Left lung (tissue), 10 donors: Measurements from ENCODE around the gene CHCHD10. TPM values are rescaled to one million over a fixed set of nuclear protein-coding genes. Genes with fewer than 3 reads are reported as not detected.
"Not testable (repeated sequence)": the region's sequence is repeated elsewhere in the genome, so short reads cannot be mapped to it uniquely, and the experiment has no call there.

Source experiments
- ATAC-seq: fragments of 200-7000 bp; cut with Tn5 transposase; one replicate; pipeline ENCODE4 v1.9.1; 2020; ENCODE audit warnings: moderate library complexity
- DNase-seq, 4 donors: peaks; one replicate each; pipeline ENCODE4 v3.0.0-alpha.2; 2013 to 2020
- H3K27ac ChIP-seq, 2 donors: fragments of 200-600 bp; sonication (generic) in 1 of 2; one replicate each; pipeline versions ENCODE4 v1.5.0 to v1.8.0; 2020 to 2021
- H3K27me3 ChIP-seq, 2 donors: fragments of 200-600 bp; sonication (generic) in 1 of 2; one replicate each; pipeline versions ENCODE4 v1.5.0 to v1.8.0; 2020 to 2021
- H3K36me3 ChIP-seq, 2 donors: fragments of 200-600 bp; sonication (generic) in 1 of 2; one replicate each; pipeline versions ENCODE4 v1.5.0 to v1.8.0; 2020 to 2021
- H3K4me1 ChIP-seq, 2 donors: fragments of 200-600 bp; one replicate each; pipeline ENCODE4 v1.8.0; 2021
- H3K4me3 ChIP-seq, 2 donors: fragments of 200-600 bp; sonication (generic) in 1 of 2; one replicate each; pipeline versions ENCODE4 v1.5.0 to v1.8.0; 2020 to 2021; ENCODE audit warnings: mild to moderate bottlenecking in 1 of 2
- H3K9me3 ChIP-seq, 2 donors: fragments of 200-600 bp; sonication (generic) in 1 of 2; one replicate each; pipeline versions ENCODE4 v1.5.0 to v1.8.0; 2020 to 2021
- intact Hi-C, 2 donors: fragments of 100-400 bp; cut with DNase I; formaldehyde crosslinking; loops; one replicate each; pipeline versions ENCODE4 v1.11.2 to v1.14.2; 2022
- polyA plus RNA-seq, 6 donors: library from polyadenylated mRNA; unstranded; fragments of 120-200 nt; gene quantifications; one replicate each; pipeline ENCODE4 v1.2.1, GENCODE V29; 2013; ENCODE audit not compliant: insufficient read length in 6 of 6
- total RNA-seq, 2 donors: library from RNA; stranded (reverse); fragmentation: NEBNext Ultra II Directional; extraction: Animal tissue kit (Norgen Biotek cat#: 25700); gene quantifications; one replicate each; pipeline ENCODE4 v1.2.1, GENCODE V29; 2021
- TF ChIP-seq, protein P1 (sequence below), 2 donors: fragments of 200-600 bp; sonication (generic) in 1 of 2; IDR thresholded peaks; one replicate each; pipeline versions ENCODE4 v1.5.0 to v1.8.0; 2021; ENCODE audit warnings: antibody characterized with exemption in 2 of 2
- donor health status: DM: no; HTN: yes; CAD: no.
- donor health status: DM: no; HTN: no; CAD: no.

The CHCHD10 gene
- total and polyA plus RNA-seq, 8 donors, result 19.0 to 128 (median 30.8) TPM

DNA sequence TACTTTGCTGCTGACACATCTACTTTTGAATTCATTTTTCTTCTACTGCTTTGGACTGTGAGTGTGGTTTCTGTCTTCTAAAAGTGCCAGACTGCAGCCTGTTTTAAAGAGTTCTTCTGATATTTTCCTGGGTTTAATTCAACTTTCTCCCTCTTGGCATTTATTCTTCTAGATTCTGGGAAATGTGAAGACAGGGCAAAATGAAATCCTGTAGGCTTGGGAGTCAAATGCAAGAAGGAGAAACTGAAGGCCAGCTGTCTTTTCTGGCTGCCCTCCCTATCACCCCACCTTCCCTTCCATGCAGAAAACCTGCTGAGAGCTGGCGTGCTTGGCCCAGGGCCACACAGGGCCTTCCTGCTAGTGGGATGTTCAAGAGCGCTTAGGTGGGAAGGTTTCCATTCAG lies 24.5 kb downstream of the CHCHD10 start:
- intact Hi-C loops, result no loop called here
- Histone ChIP-seq H3K36me3 (peaks cover 0 to 41% of the 10 kb centered on the region in 2 donors), H3K4me3 (no peak overlapping the region), H3K27ac (no peak overlapping the region), H3K9me3 (no peaks in the 10 kb centered on the region), H3K4me1 (no peaks in the 10 kb centered on the region), H3K27me3 (no peaks in the 10 kb centered on the region)
- TF ChIP-seq, protein P1, sequence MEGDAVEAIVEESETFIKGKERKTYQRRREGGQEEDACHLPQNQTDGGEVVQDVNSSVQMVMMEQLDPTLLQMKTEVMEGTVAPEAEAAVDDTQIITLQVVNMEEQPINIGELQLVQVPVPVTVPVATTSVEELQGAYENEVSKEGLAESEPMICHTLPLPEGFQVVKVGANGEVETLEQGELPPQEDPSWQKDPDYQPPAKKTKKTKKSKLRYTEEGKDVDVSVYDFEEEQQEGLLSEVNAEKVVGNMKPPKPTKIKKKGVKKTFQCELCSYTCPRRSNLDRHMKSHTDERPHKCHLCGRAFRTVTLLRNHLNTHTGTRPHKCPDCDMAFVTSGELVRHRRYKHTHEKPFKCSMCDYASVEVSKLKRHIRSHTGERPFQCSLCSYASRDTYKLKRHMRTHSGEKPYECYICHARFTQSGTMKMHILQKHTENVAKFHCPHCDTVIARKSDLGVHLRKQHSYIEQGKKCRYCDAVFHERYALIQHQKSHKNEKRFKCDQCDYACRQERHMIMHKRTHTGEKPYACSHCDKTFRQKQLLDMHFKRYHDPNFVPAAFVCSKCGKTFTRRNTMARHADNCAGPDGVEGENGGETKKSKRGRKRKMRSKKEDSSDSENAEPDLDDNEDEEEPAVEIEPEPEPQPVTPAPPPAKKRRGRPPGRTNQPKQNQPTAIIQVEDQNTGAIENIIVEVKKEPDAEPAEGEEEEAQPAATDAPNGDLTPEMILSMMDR (IDR thresholded peaks at IDR 0.05), result no peak
- ATAC-seq, result no peak
- no peak for DNase-seq

DNA sequence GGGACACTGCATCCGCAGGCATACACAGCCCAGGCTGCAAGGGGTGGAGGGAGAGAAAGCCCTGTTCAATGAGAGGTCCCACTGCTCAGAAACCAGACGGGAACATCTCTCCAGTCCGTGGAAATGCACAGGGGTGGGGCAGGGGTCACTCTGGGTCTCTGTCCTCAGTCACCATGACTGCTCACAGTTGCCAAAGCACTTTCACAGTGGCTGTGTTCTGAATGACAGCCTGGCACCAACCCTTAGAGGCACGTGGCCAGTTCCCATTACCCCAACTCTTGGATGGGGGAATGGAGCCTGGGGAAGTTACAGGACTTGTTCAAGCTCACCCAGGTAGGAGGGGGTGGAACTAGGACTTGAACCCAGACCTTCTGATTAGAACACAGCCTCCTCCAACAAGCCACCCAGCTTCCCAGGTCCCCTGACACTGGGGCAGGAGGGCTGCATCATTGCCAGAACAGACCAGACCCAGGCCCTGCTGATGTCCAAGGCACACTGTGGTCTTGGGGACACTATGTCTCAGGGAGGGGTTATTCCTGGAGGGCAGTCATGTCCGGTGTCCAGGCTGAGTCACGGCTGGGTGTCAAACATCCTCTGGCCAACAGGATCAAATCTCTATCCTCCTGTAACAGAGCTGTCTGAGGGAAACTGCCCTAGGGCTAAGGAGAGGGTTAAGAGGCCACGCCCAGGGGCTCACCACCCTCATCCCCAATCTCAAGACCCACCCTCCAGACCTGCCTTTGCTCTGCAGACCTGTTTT lies 25.1 kb downstream of the CHCHD10 start:
- TF ChIP-seq, protein P1 (IDR thresholded peaks at IDR 0.05), result no peak
- intact Hi-C loops, result no loop called here
- no peak for ATAC-seq
- H3K4me1 ChIP-seq, result no peaks in the 10 kb centered on the region
- peaks cover 0 to 41% of the 10 kb centered on the region in 2 donors for H3K36me3 ChIP-seq
- DNase-seq, result no peak
- no peak overlapping the region for H3K4me3 ChIP-seq
- no peaks in the 10 kb centered on the region for H3K27me3 ChIP-seq
- no peaks in the 10 kb centered on the region for H3K9me3 ChIP-seq
- H3K27ac ChIP-seq, result no peak overlapping the region

DNA sequence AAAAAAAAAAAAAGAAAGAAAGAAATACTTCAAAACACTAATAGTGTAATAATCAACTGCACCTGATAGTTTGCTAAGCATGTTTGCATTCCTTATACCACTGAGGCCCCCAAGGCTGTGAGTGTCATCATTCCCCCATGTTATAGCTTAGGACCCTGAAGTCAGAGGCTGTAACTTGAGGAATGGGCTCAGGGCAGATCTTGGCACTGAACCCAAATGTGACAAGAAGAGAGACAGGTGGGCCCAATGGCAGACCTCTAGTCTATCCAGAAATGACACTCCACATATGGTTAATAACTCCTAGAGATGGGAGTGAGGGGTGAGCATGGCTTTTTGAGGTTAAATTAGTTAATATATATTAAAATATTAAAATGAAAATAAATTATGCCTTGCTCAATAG lies 30.1 kb downstream of the CHCHD10 start:
- no peaks in the 10 kb centered on the region for H3K27me3 ChIP-seq
- intact Hi-C loops, result no loop called here
- H3K36me3 ChIP-seq, result peaks cover 0 to 16% of the 10 kb centered on the region in 2 donors
- H3K9me3 ChIP-seq, result no peaks in the 10 kb centered on the region
- no peak overlapping the region for H3K4me3 ChIP-seq
- TF ChIP-seq, protein P1 (IDR thresholded peaks at IDR 0.05), result no peak
- DNase-seq (no peak), ATAC-seq (no peak)
- H3K27ac ChIP-seq, result no peak overlapping the region
- H3K4me1 ChIP-seq, result no peaks in the 10 kb centered on the region

DNA sequence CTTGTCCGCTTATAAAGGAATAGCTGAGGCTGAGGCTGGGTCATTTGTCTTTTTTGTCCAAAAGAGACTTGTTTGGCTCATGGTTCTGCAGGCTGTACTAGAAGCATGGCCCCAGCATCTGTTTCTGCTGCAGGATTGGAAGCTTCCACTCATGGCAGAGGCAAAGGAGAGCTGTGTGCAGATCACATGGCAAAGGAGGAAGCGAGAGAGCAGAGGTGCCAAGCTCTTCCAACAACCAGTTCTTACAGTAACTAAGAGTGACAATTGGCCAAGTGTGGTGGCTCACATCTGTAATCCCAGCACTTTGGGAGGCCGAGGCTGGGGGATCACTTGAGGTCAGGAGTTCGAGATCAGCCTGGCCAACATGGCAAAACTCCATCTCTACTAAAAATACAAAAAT lies 39.7 kb downstream of the CHCHD10 start:
- H3K36me3 ChIP-seq, ATAC-seq, H3K4me1 ChIP-seq, H3K27me3 ChIP-seq, H3K4me3 ChIP-seq, H3K27ac ChIP-seq, H3K9me3 ChIP-seq, intact Hi-C loops, DNase-seq: not testable (repeated sequence)

DNA sequence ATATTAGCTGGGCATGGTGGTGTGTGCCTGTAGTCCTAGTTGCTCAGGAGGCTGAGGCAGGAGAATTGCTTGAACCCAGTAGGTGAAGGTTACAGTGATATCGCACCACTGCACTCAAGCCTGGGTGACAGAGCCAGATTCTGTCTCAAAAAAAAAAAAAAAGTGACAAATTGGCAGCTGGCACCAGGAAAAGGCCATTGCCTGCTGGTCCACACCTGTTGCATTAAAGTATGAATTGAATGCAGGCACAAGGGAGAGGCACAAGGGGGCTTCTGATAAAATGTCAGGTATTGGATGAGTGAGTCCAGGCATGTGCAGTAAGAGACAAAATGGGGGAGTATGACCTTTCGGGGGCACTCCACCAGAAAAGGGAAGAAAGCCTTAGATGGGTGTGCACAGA lies 45.0 kb downstream of the CHCHD10 start:
- DNase-seq (no peak), ATAC-seq (peak; percentile 10)
- Histone ChIP-seq H3K4me3 (no peak overlapping the region), H3K27ac (peak overlapping the region in 1 of 2 donors; percentile 47), H3K9me3 (no peaks in the 10 kb centered on the region), H3K36me3 (no peaks in the 10 kb centered on the region), H3K4me1 (no peaks in the 10 kb centered on the region), H3K27me3 (no peaks in the 10 kb centered on the region)
- TF ChIP-seq, protein P1 (IDR thresholded peaks at IDR 0.05), result no peak
- intact Hi-C loops, result no loop called here

DNA sequence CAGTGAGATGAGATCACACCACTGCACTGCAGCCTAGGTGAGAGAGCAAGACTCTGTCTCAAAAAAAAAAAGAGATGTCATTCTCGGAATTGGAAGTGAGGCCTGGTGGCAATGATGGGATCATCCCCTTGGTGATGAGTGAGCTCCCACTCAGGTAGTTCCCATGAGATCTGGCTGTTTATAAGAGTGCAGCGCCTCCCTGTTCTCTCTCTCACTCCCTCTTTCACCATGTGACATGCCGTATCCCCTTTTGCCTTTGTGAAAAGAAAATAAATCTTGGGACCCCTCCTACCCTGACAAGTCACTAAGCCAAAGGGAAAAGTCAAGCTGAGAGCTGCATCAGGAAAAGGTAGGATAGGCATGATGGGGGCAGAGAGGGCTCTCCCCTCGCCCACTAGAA lies 45.6 kb downstream of the CHCHD10 start:
- no peak overlapping the region for H3K4me3 ChIP-seq
- H3K4me1 ChIP-seq, result peaks cover 3 to 4% of the 10 kb centered on the region in 2 donors
- intact Hi-C loops, result no loop called here

More for the DNA sequence above, 45.6 kb downstream of the CHCHD10 start:
- Histone ChIP-seq H3K27me3 (no peaks in the 10 kb centered on the region), H3K36me3 (no peaks in the 10 kb centered on the region), H3K27ac (no peak overlapping the region), H3K9me3 (no peaks in the 10 kb centered on the region)
- ATAC-seq, result no peak
- TF ChIP-seq, protein P1 (IDR thresholded peaks at IDR 0.05), result no peak
- DNase-seq, result no peak
